SU-DHL-6 (cell line): ENCODE results near the gene STMN1.

Source experiments
- H2AFZ ChIP-seq: fragments of 200-600 bp; sonication (generic); 2 replicates; pipeline ENCODE4 v1.6.1; 2014; ENCODE audit warnings: low read depth, mild to moderate bottlenecking, moderate library complexity, mixed read lengths, antibody characterized with exemption, low read length; ENCODE audit not compliant: severe bottlenecking
- H3F3A ChIP-seq: fragments of 200-600 bp; shearing (Covaris generic); 2 replicates; pipeline ENCODE4 v1.6.0; 2016; ENCODE audit warnings: antibody characterized with exemption, mild to moderate bottlenecking; ENCODE audit not compliant: insufficient read depth
- H3K27ac ChIP-seq: fragments of 200-600 bp; sonication (generic); 2 replicates; pipeline ENCODE4 v1.5.1; 2016; ENCODE audit warnings: low read depth, mild to moderate bottlenecking, low read length, moderate library complexity, mixed read lengths
- H3K27me3 ChIP-seq: fragments of 200-600 bp; sonication (generic), shearing (Covaris generic); 2 replicates; pipeline ENCODE4 v1.6.0; 2014; ENCODE audit warnings: mild to moderate bottlenecking, low read length
- H3K36me3 ChIP-seq: fragments of 200-600 bp; sonication (generic); 2 replicates; pipeline ENCODE4 v1.6.1; 2014; ENCODE audit warnings: mild to moderate bottlenecking, low read length, mixed read lengths
- H3K4me2 ChIP-seq: fragments of 300-600, 200-600 bp; shearing (Covaris generic), sonication (generic); 2 replicates; pipeline ENCODE4 v1.6.0; 2014; ENCODE audit warnings: low read length, low read depth, mild to moderate bottlenecking; ENCODE audit not compliant: poor library complexity, severe bottlenecking
- H3K4me3 ChIP-seq: fragments of 200-600 bp; sonication (generic); 2 replicates; pipeline ENCODE4 v1.5.1; 2014; ENCODE audit warnings: antibody characterized with exemption, low read length, mild to moderate bottlenecking, mixed read lengths; ENCODE audit not compliant: insufficient read depth, poor library complexity, severe bottlenecking
- H3K79me2 ChIP-seq: fragments of 200-600 bp; sonication (generic); 2 replicates; pipeline ENCODE4 v1.6.1; 2014; ENCODE audit warnings: mild to moderate bottlenecking, low read length, moderate library complexity; ENCODE audit not compliant: insufficient read depth
- H3K9ac ChIP-seq: fragments of 200-600 bp; sonication (generic); 2 replicates; pipeline ENCODE4 v1.7.0; 2014; ENCODE audit warnings: mild to moderate bottlenecking, low read length
- H3K9me2 ChIP-seq: fragments of 200-600 bp; sonication (generic); replicated peaks from 2 replicates; pipeline ENCODE4 v1.6.1; 2014; ENCODE audit warnings: low read length; ENCODE audit not compliant: insufficient read depth
- H3K9me3 ChIP-seq: fragments of 200-600 bp; sonication (generic); 2 replicates; pipeline ENCODE4 v1.6.1; 2014; ENCODE audit warnings: low read length, mixed read lengths; ENCODE audit not compliant: insufficient read depth
- H4K20me1 ChIP-seq: fragments of 200-600 bp; sonication (generic); 2 replicates; pipeline ENCODE4 v1.6.1; 2014; ENCODE audit warnings: low read depth, mild to moderate bottlenecking, antibody characterized with exemption, low read length, moderate library complexity, mixed read lengths
- EZH2phosphoT487 ChIP-seq: fragments of 200-600 bp; sonication (generic), shearing (Covaris generic); conservative IDR thresholded peaks from 2 replicates; pipeline ENCODE4 v1.6.1; 2018; ENCODE audit warnings: mild to moderate bottlenecking, antibody characterized with exemption, low read length, moderate library complexity, mixed read lengths
- TF ChIP-seq, protein P1 (sequence below): fragments of 200-600 bp; sonication (generic); IDR thresholded peaks from one replicate; pipeline ENCODE4 v1.5.1; 2017; ENCODE audit warnings: antibody characterized with exemption, mild to moderate bottlenecking, low read length, moderate library complexity; ENCODE audit not compliant: insufficient read depth, poor library complexity, severe bottlenecking

Gene STMN1

DNA sequence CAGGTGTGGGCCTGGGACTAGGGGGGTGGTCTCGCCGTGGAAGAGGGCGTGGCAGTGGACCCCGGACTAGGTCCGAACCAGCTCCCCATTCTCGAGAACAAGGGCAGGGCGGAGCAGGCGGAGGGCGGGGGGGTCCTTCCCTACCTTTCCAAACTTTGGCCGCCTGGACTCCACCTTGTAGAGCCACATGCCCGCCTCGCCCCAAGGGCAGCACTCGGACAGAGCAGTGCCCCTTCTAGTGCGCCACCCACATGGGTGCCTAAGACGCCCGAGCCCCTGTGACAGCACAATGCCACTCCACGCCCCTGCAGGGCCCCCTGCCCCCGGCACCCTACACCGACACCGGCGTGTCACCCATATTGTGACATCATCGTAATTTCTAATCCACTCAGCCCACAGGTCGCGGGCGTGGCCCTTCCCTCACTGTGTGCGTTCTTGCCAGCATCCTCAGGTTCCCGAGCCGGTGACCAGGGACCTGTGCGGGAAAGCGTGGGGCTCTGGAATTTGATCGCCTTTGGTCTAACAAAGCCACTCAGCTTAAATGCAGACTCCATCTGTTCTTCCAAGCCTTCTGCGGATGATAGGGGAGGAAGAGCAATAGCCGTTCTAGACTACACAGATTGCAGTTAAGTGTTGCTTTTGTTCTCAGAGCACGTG, 553 bp upstream of the STMN1 start:
- H3K4me3 ChIP-seq = peak overlapping the region; percentile 87
- peak overlapping the region; percentile 89 for H2AFZ ChIP-seq
- H3K9ac ChIP-seq = peak overlapping the region; percentile 76
- H3K27ac ChIP-seq = no peak overlapping the region
- peaks cover 30% of the 10 kb centered on the region for H3K36me3 ChIP-seq
- no peaks in the 10 kb centered on the region for H3K9me3 ChIP-seq
- peak overlapping the region; percentile 65 for H3K4me2 ChIP-seq
- H3K27me3 ChIP-seq = no peaks in the 10 kb centered on the region
- peaks cover 14% of the 10 kb centered on the region; the same call in 1 of the 2 replicates for H4K20me1 ChIP-seq
- peaks cover 29% of the 10 kb centered on the region for H3K79me2 ChIP-seq
- peaks cover 18% of the 10 kb centered on the region; the same call in 1 of the 2 replicates for H3F3A ChIP-seq
- no peaks in the 10 kb centered on the region for H3K9me2 ChIP-seq
- TF ChIP-seq, protein P1, sequence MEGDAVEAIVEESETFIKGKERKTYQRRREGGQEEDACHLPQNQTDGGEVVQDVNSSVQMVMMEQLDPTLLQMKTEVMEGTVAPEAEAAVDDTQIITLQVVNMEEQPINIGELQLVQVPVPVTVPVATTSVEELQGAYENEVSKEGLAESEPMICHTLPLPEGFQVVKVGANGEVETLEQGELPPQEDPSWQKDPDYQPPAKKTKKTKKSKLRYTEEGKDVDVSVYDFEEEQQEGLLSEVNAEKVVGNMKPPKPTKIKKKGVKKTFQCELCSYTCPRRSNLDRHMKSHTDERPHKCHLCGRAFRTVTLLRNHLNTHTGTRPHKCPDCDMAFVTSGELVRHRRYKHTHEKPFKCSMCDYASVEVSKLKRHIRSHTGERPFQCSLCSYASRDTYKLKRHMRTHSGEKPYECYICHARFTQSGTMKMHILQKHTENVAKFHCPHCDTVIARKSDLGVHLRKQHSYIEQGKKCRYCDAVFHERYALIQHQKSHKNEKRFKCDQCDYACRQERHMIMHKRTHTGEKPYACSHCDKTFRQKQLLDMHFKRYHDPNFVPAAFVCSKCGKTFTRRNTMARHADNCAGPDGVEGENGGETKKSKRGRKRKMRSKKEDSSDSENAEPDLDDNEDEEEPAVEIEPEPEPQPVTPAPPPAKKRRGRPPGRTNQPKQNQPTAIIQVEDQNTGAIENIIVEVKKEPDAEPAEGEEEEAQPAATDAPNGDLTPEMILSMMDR = no peak
- no peak for TF ChIP-seq EZH2phosphoT487

DNA sequence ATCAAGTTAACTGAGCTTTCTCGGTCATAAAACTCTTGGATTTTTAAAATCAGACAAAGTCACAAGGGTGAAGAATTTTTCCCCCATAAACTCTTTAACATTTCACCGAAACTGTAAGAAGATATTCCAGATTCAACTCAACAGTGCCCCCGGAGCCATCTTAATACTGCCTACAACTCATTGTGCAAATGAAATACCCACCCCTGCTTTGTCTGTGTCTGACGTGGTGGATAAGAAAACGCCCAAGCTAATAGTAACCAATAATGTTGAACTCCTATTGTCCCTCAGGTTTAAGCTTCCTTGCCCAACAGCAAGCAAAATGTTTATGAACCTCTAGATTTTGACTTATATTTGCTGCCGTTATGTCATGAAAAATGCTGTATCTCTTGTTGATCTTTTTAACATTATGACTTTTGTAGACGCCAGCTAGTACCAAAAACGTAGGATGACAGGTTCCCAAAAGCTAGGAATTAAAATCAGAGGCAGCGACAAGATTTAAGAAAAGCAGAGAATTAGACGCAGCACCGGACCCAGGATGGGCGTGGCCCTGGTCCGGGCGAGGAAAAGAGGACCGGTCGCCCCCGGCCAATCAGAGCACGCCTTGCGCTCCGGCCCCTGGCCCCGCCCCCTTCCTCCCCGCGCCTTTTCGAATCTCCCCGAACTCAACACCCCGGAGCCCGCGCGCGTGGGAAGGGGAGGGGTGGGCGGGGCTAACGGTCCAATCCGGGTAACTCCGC, 1.1 kb downstream of the STMN1 start:
- H3K79me2 ChIP-seq = peaks cover 34% of the 10 kb centered on the region
- peaks cover 14% of the 10 kb centered on the region; the same call in 1 of the 2 replicates for H4K20me1 ChIP-seq
- H3K9me2 ChIP-seq = no peaks in the 10 kb centered on the region
- no peak for TF ChIP-seq EZH2phosphoT487
- TF ChIP-seq, protein P1 = no peak
- H3K4me2 ChIP-seq = peak overlapping the region; percentile 84
- H3K27me3 ChIP-seq = no peaks in the 10 kb centered on the region
- H3F3A ChIP-seq = peaks cover 32% of the 10 kb centered on the region; the same call in 1 of the 2 replicates
- H3K27ac ChIP-seq = peak overlapping the region; percentile 88
- peak overlapping the region; percentile 87 for H3K4me3 ChIP-seq
- peaks cover 45% of the 10 kb centered on the region for H3K36me3 ChIP-seq
- H2AFZ ChIP-seq = no peak overlapping the region
- H3K9me3 ChIP-seq = no peaks in the 10 kb centered on the region
- peak overlapping the region; percentile 76 for H3K9ac ChIP-seq

DNA sequence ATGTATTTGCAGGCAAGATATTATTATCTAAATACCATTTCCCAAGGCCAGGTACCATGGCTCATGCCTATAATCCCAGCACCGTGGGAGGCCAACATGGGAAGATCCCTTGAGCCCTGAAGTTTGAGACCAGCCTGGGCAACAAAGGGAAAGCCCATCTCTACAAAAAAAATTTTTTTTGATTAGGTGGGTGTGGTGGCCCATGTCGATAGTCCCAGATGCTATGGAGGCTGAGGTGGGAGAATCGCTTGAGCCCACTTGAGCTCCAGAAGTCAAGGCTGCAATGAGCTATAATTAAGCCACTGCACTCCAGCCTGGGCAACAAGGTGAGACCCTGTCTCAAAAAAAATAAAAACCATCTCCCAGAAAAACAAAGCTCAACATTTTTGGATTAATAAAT, 2.2 kb downstream of the STMN1 start:
- Histone ChIP-seq H4K20me1 (peaks cover 14% of the 10 kb centered on the region; the same call in 1 of the 2 replicates), H3K4me3 (peak overlapping the region; percentile 77), H3K4me2 (peak overlapping the region; percentile 84), H3K27me3 (no peaks in the 10 kb centered on the region), H3K79me2 (peaks cover 35% of the 10 kb centered on the region), H3K27ac (no peak overlapping the region), H3K9me3 (no peaks in the 10 kb centered on the region), H2AFZ (no peak overlapping the region), H3F3A (peaks cover 33% of the 10 kb centered on the region; the same call in 1 of the 2 replicates), H3K36me3 (peaks cover 55% of the 10 kb centered on the region), H3K9me2 (no peaks in the 10 kb centered on the region), H3K9ac (peak overlapping the region; percentile 76; the same call in 1 of the 2 replicates)
- TF ChIP-seq, protein P1 = no peak
